BE2C (cell line): Measurements from ENCODE around the gene GTF2H4.

Experiments
- DNase-seq: peaks from one replicate; pipeline ENCODE4 v3.0.0-alpha.2; 2020
- H3K27me3 ChIP-seq: fragments of 250-450 bp; sonication (Bioruptor Pico); 2 replicates; pipeline ENCODE4 v1.5.1; 2020; ENCODE audit warnings: mild to moderate bottlenecking
- H3K36me3 ChIP-seq: fragments of 250-450 bp; sonication (Bioruptor Pico); 2 replicates; pipeline ENCODE4 v1.5.1; 2020; ENCODE audit warnings: mild to moderate bottlenecking
- H3K4me1 ChIP-seq: fragments of 250-450 bp; sonication (Bioruptor Pico); 2 replicates; pipeline ENCODE4 v1.5.1; 2020
- H3K4me3 ChIP-seq: 2 replicates; pipeline ENCODE4 v1.5.1; 2011; ENCODE audit warnings: low read depth, low read length
- H3K9me3 ChIP-seq: fragments of 250-450 bp; sonication (Bioruptor Pico); 2 replicates; pipeline ENCODE4 v1.5.1; 2020
- CTCF ChIP-seq: IDR thresholded peaks from 2 replicates; pipeline ENCODE4 v1.5.1; 2012; ENCODE audit warnings: mild to moderate bottlenecking, low read depth, low read length

Gene GTF2H4

GRCh38 chr6:30882759-30883684 lies 25.0 kb upstream of the GTF2H4 start:
- no peaks in the 10 kb centered on the region for H3K9me3 ChIP-seq
- TF ChIP-seq CTCF: no peak
- no peak overlapping the region for H3K4me3 ChIP-seq
- DNase-seq: no peak
- H3K27me3 ChIP-seq: no peaks in the 10 kb centered on the region
- peaks cover 33% of the 10 kb centered on the region for H3K4me1 ChIP-seq
- no peaks in the 10 kb centered on the region for H3K36me3 ChIP-seq

- TF ChIP-seq CTCF: no peak
- H3K4me1 ChIP-seq: peaks cover 33% of the 10 kb centered on the region
- H3K4me3 ChIP-seq: peak within 1 kb of the TSS; percentile 71
- no peaks in the 10 kb centered on the region for H3K36me3 ChIP-seq
- no peaks in the 10 kb centered on the region for H3K9me3 ChIP-seq
- DNase-seq: peak; percentile 67
- H3K27me3 ChIP-seq: no peaks in the 10 kb centered on the region
Measured at GRCh38 chr6:30883685-30884520, 24.1 kb upstream of the GTF2H4 start, which contains the start of gene DDR1. Gene DDR1, plus strand, starts transcription at chr6:30884519. Its CDS starts 4,211 bp downstream, at chr6:30888730.

GRCh38 chr6:30884521-30885480 lies 23.2 kb upstream of the GTF2H4 start:
- H3K9me3 ChIP-seq: no peaks in the 10 kb centered on the region
- H3K27me3 ChIP-seq: no peaks in the 10 kb centered on the region
- H3K4me3 ChIP-seq: peak overlapping the region; percentile 71
- DNase-seq: peak; percentile 43
- no peaks in the 10 kb centered on the region for H3K36me3 ChIP-seq
- TF ChIP-seq CTCF: no peak
- H3K4me1 ChIP-seq: peaks cover 33% of the 10 kb centered on the region

- DNase-seq: no peak
- Histone ChIP-seq H3K9me3 (no peaks in the 10 kb centered on the region), H3K36me3 (no peaks in the 10 kb centered on the region), H3K4me1 (peaks cover 33% of the 10 kb centered on the region), H3K27me3 (no peaks in the 10 kb centered on the region), H3K4me3 (peak overlapping the region; percentile 71)
- no peak for TF ChIP-seq CTCF
Measured at GRCh38 chr6:30885481-30885998, 22.5 kb upstream of the GTF2H4 start.

GRCh38 chr6:30885999-30886896 lies 21.8 kb upstream of the GTF2H4 start:
- Histone ChIP-seq H3K4me1 (peaks cover 33% of the 10 kb centered on the region), H3K27me3 (no peaks in the 10 kb centered on the region), H3K4me3 (peak overlapping the region; percentile 71), H3K9me3 (no peaks in the 10 kb centered on the region), H3K36me3 (no peaks in the 10 kb centered on the region)
- DNase-seq: peak; percentile 73
- TF ChIP-seq CTCF: no peak
